ENCODE measurements around the gene DYSF.

DNA sequence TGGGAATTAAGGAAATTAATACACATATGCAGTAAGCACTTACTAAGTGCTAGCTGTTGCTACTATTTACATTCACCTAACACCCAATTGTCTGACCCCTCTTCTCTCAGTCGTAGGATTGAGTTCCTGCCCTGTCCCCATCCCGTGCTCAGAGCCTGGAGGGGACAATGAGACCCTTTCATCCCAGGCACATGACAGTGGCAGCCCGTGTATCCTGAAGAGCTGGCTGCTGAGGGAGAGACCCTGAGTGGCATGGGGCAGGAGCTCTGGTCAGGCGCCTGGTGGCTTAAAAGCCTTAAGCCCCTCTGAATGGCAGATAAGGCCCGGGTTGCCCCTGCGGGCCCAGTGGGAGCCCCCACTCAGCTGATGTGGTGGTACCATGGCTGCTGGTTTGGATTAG, 99.0 kb downstream of the DYSF start:
- no peak for TF ChIP-seq EZH2phosphoT487 (IDR thresholded peaks at IDR 0.05; ENCODE audit: borderline replicate concordance)
- TF ChIP-seq, protein P1, sequence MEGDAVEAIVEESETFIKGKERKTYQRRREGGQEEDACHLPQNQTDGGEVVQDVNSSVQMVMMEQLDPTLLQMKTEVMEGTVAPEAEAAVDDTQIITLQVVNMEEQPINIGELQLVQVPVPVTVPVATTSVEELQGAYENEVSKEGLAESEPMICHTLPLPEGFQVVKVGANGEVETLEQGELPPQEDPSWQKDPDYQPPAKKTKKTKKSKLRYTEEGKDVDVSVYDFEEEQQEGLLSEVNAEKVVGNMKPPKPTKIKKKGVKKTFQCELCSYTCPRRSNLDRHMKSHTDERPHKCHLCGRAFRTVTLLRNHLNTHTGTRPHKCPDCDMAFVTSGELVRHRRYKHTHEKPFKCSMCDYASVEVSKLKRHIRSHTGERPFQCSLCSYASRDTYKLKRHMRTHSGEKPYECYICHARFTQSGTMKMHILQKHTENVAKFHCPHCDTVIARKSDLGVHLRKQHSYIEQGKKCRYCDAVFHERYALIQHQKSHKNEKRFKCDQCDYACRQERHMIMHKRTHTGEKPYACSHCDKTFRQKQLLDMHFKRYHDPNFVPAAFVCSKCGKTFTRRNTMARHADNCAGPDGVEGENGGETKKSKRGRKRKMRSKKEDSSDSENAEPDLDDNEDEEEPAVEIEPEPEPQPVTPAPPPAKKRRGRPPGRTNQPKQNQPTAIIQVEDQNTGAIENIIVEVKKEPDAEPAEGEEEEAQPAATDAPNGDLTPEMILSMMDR (conservative IDR thresholded peaks at IDR 0.05; ENCODE audit: low read length): no peak
